ENCODE measurements around the gene TMEM212.

TMEM212 gene

GRCh38 chr3:171874879-171875278 is 31.7 kb downstream of the TMEM212 start:
- TF ChIP-seq, protein P1, sequence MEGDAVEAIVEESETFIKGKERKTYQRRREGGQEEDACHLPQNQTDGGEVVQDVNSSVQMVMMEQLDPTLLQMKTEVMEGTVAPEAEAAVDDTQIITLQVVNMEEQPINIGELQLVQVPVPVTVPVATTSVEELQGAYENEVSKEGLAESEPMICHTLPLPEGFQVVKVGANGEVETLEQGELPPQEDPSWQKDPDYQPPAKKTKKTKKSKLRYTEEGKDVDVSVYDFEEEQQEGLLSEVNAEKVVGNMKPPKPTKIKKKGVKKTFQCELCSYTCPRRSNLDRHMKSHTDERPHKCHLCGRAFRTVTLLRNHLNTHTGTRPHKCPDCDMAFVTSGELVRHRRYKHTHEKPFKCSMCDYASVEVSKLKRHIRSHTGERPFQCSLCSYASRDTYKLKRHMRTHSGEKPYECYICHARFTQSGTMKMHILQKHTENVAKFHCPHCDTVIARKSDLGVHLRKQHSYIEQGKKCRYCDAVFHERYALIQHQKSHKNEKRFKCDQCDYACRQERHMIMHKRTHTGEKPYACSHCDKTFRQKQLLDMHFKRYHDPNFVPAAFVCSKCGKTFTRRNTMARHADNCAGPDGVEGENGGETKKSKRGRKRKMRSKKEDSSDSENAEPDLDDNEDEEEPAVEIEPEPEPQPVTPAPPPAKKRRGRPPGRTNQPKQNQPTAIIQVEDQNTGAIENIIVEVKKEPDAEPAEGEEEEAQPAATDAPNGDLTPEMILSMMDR (conservative IDR thresholded peaks at IDR 0.05; ENCODE audit: control insufficient read depth, insufficient read depth, low read depth, low read length): no peak
- peak; percentile 21 for DNase-seq (ENCODE audit: low read depth)
- no peak overlapping the region for H3K4me3 ChIP-seq (ENCODE audit: control insufficient read depth, low read depth, low read length)

DNA sequence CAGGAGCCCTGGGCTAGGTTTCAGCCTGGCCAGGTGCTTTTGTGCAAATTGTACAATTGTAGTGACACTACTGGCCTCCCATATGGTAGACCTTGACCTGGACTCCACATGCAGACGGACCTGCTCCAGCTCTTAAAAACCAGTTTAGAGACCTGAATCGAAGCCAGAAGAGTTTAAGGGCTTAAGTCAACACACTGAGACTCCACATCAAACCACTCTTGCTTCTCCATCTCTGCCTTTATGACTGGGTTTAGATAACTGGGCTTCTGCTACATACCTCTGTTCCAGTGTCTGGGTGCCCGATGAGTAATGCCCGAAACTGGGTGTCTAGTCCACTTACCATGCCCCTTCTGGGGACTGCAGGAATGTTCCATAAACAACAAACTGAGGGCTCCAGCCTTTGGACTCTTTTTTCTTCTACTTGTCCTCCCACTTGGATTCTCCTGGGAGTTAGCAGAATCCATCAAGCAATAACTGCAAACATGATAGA is 32.8 kb downstream of the TMEM212 start:
- TF ChIP-seq, protein P1 (conservative IDR thresholded peaks at IDR 0.05; ENCODE audit: control insufficient read depth, insufficient read depth, low read depth, low read length): no peak
- no peak overlapping the region for H3K4me3 ChIP-seq (ENCODE audit: control insufficient read depth, low read depth, low read length)
- peak; percentile 54 for DNase-seq (ENCODE audit: low read depth)

GRCh38 chr3:171876680-171877147 is 33.6 kb downstream of the TMEM212 start:
- TF ChIP-seq, protein P1 (conservative IDR thresholded peaks at IDR 0.05; ENCODE audit: control insufficient read depth, insufficient read depth, low read depth, low read length): no peak
- H3K4me3 ChIP-seq (ENCODE audit: control insufficient read depth, low read depth, low read length): no peak overlapping the region
- DNase-seq (ENCODE audit: low read depth): peak; percentile 98

- TF ChIP-seq, protein P1 (conservative IDR thresholded peaks at IDR 0.05; ENCODE audit: control insufficient read depth, insufficient read depth, low read depth, low read length): no peak
- no peak overlapping the region for H3K4me3 ChIP-seq (ENCODE audit: control insufficient read depth, low read depth, low read length)
- peak; percentile 74 for DNase-seq (ENCODE audit: low read depth)
These were observed 35.5 kb downstream of the TMEM212 start for GRCh38 chr3:171878461-171879225.

DNA sequence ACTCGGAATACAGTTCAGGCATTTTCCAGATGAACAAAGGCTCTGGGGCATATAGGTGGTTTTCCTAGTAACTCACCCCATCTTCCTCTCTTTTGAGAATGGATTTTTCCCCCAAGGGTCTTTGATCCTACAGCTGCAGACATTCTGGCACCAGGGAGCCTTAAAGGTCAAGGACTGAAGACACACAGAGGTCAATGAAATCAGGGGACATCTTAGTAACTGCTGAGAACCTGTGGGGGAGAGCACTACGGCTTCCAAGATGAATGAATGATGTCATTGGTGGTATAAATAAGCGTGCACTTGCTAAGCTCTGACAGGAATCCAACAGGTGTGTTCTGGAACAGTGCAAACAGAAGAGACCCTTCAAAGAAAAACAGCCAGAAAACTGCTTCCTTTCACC is 36.3 kb downstream of the TMEM212 start:
- TF ChIP-seq, protein P1 (conservative IDR thresholded peaks at IDR 0.05; ENCODE audit: control insufficient read depth, insufficient read depth, low read depth, low read length): no peak
- no peak overlapping the region for H3K4me3 ChIP-seq (ENCODE audit: control insufficient read depth, low read depth, low read length)
- DNase-seq (ENCODE audit: low read depth): no peak

GRCh38 chr3:171880101-171880870 is 37.1 kb downstream of the TMEM212 start:
- DNase-seq (ENCODE audit: low read depth): no peak
- H3K4me3 ChIP-seq (ENCODE audit: control insufficient read depth, low read depth, low read length): no peak overlapping the region
- TF ChIP-seq, protein P1 (conservative IDR thresholded peaks at IDR 0.05; ENCODE audit: control insufficient read depth, insufficient read depth, low read depth, low read length): no peak
